NOMO-1 treated with dmso at 0.1 percent for 144 hours (cell line): ENCODE results near the gene GRK2.

ENCODE experiments used
- DNase-seq: peaks from one replicate; lab custom pipeline; 2025; ENCODE audit not compliant: unreplicated experiment; lab: John Stamatoyannopoulos, UW

GRK2 gene

DNA sequence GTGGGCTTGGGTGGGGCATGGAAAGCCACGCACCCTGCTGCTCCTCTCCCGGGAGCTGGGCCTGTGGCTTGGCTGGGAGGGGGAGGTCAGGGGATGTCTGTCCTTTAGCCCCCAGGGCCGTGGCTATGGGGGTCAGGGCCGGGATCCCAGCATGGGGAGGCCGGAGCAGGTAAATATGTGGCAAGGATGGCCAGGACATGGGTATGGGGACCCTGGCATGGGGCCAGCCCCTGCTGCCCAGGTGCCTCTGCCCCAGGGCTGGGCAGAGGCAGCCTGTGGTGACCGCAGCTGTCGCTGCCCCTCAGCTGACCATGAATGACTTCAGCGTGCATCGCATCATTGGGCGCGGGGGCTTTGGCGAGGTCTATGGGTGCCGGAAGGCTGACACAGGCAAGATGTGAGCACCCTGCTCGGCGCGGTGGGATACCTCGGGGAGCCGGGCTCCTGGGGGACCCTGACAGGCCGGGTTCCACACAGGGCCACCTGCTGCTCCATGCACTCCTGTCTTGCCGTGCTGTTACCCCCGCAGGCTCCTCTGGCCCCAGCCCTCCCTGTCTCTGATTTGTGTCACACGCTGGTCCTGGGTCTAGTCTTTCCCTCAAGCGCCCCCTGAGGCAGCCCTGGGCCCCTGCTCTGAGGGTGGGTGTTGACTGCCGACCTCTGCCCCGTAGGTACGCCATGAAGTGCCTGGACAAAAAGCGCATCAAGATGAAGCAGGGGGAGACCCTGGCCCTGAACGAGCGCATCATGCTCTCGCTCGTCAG, 14.7 kb downstream of the GRK2 start:
- no peak for DNase-seq

GRCh38 chr11:67281552-67282150, 15.4 kb downstream of the GRK2 start:
- DNase-seq = no peak

DNA sequence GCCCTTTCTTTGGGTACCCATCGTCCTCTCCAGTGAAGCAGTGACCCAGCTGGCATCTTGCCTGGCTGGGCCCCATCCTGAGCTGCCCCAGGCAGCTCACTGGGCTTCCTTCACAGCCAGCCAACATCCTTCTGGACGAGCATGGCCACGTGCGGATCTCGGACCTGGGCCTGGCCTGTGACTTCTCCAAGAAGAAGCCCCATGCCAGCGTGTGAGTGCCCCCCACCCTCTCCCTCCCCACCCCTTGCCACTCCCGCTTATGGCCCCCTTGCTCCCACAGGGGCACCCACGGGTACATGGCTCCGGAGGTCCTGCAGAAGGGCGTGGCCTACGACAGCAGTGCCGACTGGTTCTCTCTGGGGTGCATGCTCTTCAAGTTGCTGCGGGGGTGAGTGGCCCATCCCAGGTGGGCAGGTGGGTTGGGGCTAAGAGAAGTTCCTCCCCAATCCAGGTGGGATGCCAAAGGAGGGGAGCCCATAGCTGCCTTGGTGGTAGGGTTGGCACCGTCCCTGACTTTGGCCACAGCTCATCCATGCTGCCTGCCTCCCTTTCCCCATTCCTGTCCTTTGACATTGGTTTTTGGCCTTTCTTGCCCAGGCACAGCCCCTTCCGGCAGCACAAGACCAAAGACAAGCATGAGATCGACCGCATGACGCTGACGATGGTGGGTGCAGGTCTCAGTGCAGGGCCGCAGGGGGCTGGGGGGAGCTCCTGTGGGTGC, 16.0 kb downstream of the GRK2 start:
- no peak for DNase-seq

DNA sequence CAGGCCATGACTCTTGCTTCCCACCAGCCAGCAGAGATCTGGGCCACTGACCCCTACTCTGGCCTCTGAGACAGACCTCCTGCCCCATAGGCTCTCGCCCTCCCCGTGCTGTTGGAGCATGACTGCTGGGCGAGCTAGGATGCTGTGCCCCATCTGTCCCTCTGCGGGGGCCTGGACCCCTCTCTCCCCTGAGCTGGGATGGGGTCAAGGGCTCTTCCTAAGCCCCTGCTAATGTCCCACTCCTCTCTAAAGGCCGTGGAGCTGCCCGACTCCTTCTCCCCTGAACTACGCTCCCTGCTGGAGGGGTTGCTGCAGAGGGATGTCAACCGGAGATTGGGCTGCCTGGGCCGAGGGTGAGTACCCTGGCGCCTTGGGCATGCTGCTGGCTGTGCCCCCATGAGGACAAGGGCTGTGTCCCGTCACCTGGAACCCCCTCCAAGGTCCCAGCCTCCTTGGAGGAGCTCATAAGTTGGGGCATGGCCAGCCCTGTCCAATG, 16.7 kb downstream of the GRK2 start:
- no peak for DNase-seq

DNA sequence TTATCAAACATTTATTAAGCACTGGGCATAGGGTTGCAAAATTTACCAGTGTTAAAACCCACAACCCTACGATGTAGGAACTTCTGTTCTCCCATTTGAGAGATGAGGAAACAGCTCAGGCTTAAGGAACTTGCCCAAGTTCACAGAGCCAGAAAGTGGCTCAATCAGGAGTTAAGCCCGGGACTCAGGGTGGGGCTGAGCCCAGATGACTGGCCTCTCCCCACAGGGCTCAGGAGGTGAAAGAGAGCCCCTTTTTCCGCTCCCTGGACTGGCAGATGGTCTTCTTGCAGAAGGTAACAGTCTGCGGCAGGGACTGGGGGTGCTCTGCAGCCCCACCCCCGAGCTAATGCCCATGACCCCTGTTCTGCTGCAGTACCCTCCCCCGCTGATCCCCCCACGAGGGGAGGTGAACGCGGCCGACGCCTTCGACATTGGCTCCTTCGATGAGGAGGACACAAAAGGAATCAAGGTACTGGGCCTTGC, 17.2 kb downstream of the GRK2 start:
- peak; percentile 80 for DNase-seq

DNA sequence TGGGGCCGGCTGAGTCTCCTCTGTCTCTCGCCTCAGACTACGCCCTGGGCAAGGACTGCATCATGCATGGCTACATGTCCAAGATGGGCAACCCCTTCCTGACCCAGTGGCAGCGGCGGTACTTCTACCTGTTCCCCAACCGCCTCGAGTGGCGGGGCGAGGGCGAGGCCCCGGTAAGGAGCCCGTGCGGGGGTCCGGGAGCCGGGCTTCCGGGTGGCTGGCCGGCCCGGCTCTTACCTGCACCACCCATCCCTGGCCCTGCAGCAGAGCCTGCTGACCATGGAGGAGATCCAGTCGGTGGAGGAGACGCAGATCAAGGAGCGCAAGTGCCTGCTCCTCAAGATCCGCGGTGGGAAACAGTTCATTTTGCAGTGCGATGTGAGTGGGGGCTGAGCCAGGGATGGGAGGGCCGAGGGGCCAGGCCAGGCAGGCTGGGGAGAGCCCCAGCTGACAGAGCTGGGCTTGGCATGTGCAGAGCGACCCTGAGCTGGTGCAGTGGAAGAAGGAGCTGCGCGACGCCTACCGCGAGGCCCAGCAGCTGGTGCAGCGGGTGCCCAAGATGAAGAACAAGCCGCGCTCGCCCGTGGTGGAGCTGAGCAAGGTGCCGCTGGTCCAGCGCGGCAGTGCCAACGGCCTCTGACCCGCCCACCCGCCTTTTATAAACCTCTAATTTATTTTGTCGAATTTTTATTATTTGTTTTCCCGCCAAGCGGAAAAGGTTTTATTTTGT, 18.7 kb downstream of the GRK2 start:
- DNase-seq = no peak

- DNase-seq = no peak
These were observed 19.5 kb downstream of the GRK2 start for GRCh38 chr11:67285541-67286498.

DNA sequence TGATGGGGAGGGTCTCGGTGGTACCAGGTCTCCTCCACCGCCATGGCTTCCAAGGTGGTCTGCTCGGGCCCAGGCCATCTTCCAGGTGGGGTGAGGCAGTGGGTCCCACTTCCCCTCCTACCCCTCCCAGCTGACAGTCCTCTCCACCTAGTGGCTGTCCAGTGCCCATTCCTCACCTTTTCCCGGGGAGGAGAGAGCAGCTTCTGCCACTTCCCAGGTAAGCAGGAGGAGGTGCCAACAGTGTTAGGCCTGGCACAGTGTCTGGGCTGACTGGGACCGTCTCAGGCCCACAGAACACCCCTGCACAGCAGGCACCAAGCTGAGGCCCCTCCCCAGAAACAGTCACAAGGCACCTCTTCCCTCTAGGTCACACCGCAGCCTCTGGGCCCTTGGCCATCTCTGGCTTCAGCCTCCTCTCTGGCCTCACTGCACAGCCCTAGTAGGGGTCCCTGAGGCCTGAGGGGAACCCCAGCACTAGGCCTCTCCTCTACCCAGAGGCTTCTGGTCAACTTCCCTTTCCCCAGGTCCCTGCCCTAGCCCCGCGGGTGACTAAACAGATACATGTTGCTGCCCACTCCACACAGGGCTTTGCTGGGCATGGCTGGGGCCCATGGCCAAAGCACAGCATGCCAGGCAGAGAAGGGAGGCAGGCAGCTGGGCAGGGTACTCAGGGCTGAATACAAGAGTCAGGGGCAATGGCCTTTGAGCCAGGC, 20.5 kb downstream of the GRK2 start:
- peak; percentile 8 for DNase-seq

DNA sequence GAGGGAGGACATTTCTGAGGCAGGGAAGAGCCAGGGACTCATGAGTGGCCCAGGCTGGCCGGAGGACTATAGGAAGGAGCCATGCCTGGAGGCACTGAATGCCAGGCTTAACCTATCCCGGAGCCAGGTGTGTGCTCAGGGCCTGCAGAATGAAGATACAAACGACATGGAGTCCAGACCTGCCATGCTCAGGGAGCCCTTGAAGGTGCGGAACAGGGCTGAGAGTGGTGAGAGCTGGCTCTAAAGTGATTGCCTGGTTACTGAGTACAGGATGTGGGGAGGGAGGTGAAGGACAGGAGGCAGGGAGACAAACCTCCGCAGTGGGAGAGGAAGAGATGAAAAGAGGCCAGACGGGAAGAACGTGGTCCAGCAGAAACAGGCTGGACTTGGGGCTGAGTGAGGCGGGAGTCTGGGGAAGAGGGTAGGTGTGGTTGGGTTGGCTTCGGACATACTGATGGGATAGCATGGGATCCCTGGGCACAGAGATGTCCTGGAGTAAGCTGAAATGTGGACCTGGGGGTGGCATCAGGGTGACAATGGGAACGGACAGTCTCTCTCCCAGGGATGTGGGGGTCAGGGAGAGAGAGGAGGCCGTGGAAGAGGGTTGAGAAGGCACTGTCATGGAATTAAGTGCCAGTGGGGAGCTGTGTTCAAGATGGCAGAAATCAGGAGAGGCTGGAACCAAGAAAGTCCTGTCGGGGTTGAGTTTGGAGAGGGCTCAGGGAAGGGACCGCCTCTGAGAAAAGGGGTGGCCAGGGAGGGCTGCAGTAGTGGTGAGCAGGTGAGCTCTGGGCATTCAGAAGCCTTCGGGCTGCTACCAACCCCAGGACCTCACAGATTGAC, 21.3 kb downstream of the GRK2 start:
- DNase-seq = no peak

GRCh38 chr11:67288198-67288451, 21.9 kb downstream of the GRK2 start:
- DNase-seq = no peak

DNA sequence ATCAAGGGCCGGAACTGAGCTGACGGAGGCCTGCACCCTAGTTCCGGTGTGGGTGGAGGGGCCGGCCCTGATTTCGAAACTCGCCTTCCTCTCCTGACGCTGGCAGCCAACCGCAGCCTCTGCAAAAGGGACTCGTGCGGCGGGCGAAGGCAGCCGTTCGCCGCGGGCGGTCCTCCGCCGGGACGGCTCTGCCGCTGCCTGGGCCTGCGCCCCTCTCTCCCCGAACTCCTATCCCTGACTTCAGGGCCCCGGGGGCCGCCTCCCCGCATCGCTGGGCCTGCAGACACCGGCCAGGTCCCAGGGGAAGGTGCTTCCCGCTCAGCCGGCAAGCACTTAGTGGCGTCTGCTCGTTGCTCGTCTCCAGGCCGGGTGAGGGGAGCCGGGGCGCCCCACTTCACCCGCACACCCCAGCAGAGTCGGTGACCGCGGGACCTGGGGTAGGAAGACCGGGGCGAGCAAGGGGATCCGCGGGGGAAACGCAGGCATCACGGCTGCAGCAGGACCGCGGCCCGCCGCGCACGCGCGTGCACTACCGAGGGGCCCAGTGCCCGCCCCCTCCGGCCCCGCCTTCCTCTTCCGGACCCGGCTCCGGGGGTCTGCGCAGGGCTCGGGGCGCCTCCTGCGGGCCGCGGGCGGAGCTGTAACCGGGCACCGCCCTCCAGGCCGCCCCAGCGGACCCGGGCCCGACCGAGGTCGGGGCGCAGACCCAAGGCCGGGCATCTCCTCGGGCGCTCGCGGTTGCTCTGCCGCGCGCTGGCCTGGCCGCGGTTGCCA, 22.4 kb downstream of the GRK2 start:
- DNase-seq = peak; percentile 95

GRCh38 chr11:67289226-67289650, 23.0 kb downstream of the GRK2 start, which contains the start of gene ANKRD13D:
Gene ANKRD13D (plus strand): TSS chr11:67289303. CDS start chr11:67289461, 158 bp downstream.
- no peak for DNase-seq

DNA sequence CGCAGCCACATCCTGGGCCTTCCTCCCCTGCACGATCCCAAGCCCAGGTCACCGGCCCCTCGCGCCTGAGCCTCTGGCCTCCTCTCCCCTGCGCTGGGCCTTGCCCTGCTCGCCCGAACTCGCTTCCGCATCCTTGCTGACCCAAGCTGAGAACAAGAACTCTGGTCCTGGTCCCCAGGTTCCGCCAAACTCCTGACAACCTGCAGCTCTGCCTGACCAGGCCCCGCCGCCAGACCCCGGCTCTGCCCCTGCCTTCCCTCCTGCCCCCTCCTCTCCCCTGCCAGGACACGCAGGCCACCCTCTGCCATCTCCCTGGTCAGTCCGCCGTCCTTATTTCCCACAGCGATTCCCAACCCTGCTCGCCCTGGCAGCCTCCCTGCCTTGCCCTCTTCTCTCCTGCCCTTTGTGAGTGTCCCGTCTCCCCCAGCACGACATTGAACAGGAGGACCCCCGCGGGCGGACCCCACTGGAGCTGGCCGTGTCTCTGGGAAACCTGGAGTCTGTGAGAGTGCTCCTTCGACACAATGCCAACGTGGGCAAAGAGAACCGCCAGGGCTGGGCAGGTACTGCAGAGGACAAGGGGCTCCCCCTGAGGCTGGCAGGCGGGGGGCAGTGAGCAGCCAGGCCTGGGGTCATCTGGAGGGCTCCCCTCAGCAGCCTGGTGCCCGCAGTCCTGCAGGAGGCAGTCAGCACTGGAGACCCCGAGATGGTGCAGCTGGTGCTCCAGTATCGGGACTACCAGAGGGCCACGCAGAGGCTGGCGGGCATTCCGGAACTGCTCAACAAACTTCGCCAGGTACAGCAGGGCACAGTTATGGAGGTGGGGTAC, 23.6 kb downstream of the GRK2 start:
- no peak for DNase-seq

- no peak for DNase-seq
These were observed 24.5 kb downstream of the GRK2 start for GRCh38 chr11:67290801-67291200.

DNA sequence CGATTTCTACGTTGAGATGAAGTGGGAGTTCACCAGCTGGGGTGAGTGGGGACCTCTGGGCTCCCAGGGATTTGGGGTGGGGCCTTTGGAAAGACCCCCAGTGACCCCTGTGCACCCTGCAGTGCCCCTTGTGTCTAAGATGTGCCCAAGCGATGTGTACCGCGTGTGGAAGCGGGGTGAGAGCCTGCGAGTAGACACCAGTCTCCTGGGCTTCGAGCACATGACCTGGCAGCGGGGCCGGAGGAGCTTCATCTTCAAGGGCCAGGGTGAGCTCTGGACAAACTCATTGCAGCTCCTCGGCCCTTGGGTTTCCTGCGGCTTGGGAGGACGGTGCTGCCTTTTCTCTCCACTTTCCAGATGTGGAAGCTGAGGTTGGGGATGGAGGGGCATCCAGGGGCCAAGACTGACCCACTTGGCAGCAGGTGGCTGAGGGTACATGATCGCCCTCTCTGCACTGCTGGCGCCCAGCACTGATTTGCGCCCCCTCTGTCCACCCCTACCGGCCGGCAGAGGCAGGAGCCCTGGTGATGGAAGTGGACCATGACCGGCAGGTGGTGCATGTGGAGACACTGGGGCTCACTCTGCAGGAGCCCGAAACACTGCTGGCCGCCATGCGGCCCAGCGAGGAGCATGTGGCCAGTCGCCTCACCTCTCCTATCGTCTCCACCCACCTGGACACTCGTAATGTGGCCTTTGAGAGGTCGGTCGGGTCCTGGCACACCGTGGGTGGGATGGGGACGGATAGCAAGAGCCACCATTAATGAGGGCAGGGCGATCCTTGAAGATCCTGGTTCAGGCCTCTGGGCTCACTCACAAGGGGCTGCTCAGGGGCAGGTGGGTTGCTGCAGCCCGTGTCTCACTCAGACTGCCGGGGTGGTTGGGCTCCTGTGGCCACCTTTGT, 25.5 kb downstream of the GRK2 start:
- no peak for DNase-seq

DNA sequence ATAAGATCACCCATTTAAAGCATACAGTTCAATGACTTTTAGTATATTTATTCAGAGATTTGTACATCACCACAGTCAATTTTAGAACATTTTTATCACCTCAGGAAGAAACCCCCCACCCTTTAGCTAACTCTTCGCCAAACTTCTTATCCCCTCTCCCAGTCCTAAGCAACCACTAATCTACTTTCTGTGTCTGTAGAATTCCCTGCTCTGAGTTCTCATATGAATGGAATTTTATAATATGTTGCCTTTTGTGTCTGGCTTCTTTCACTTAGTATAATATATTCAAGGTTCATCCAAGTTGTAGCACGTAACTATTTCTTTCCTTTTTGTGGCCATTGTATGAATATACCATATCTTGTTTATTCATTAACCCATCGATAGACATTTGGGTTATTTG, 26.4 kb downstream of the GRK2 start:
- no peak for DNase-seq
